ENCODE results near the gene COPG1. TPM values are rescaled to one million over a fixed set of nuclear protein-coding genes. Genes with fewer than 3 reads are reported as not detected.

The COPG1 gene
- total and polyA plus RNA-seq, 2 experiments from 2014 or later = 50.0 to 106 TPM

DNA sequence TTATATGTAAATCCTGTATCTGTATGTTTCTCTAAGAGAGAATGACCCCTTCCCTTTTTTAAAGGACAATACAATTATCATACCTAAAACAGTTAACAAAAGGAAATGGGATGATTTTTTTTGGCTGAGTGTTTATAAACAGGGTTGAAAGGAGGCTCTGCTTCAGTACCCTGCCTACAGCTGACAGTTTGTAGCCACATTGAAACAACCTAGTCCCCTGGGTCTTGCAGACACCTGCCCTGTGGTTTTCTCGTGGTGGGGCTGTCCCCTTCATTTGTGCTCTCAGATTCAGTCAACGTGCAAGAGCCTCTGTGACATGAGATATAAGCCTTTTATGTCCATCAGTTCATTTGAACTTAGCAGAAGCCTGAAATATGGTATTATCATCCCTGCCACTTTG is 27.0 kb downstream of the COPG1 start:
- Mint-ChIP-seq H3K9me3 (no peaks in the 10 kb centered on the region), H3K4me1 (peaks cover 15% of the 10 kb centered on the region), H3K36me3 (ENCODE audit: low read depth) (peaks cover 58% of the 10 kb centered on the region), H3K4me3 (no peak overlapping the region), H3K27ac (no peak overlapping the region), H3K27me3 (ENCODE audit: insufficient read depth, low read depth, poor library complexity) (peaks cover 15% of the 10 kb centered on the region)
- TF ChIP-seq, protein P1, sequence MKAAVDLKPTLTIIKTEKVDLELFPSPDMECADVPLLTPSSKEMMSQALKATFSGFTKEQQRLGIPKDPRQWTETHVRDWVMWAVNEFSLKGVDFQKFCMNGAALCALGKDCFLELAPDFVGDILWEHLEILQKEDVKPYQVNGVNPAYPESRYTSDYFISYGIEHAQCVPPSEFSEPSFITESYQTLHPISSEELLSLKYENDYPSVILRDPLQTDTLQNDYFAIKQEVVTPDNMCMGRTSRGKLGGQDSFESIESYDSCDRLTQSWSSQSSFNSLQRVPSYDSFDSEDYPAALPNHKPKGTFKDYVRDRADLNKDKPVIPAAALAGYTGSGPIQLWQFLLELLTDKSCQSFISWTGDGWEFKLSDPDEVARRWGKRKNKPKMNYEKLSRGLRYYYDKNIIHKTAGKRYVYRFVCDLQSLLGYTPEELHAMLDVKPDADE (IDR thresholded peaks at IDR 0.05) = no peak
- TF ChIP-seq STAT1 (IDR thresholded peaks at IDR 0.05; ENCODE audit: unreplicated experiment) (no peak), EZH2 (IDR thresholded peaks at IDR 0.05; ENCODE audit: low read depth, unreplicated experiment) (no peak), NANOG (IDR thresholded peaks at IDR 0.05; ENCODE audit: borderline replicate concordance) (no peak), ZNF114 (CRISPR knock-in tag; IDR thresholded peaks at IDR 0.05) (no peak), ZNF331 (CRISPR knock-in tag; IDR thresholded peaks at IDR 0.05; ENCODE audit: low read depth) (no peak), POLR2AphosphoS5 (IDR thresholded peaks at IDR 0.05; ENCODE audit: low read depth) (no peak)
- peaks cover 15% of the 10 kb centered on the region for H3K79me2 ChIP-seq (replicated peaks; ENCODE audit: insufficient read depth)
- ATAC-seq = no peak
- no peak overlapping the region for H3K27ac ChIP-seq (ENCODE audit: low read depth)
- H3K4me2 ChIP-seq = no peak overlapping the region
- no peaks in the 10 kb centered on the region for H3K27me3 ChIP-seq (ENCODE audit: insufficient read depth)
- no peaks in the 10 kb centered on the region; the same call in 1 of the 2 replicates for H4K20me1 ChIP-seq (replicated peaks; ENCODE audit: insufficient read depth)
- DNase-seq (ENCODE audit: low spot score) = no peak
- H3K9me2 ChIP-seq (ENCODE audit: insufficient read depth) = no peaks in the 10 kb centered on the region
- H2AFZ ChIP-seq = no peak overlapping the region
- H3F3A ChIP-seq (replicated peaks; ENCODE audit: low read depth) = peaks cover 7% of the 10 kb centered on the region
- H3K36me3 ChIP-seq (ENCODE audit: insufficient read depth) = peaks cover 34% of the 10 kb centered on the region
- peaks cover 12% of the 10 kb centered on the region for H3K4me1 ChIP-seq (ENCODE audit: insufficient read depth)
- H3K4me3 ChIP-seq = no peak overlapping the region

DNA sequence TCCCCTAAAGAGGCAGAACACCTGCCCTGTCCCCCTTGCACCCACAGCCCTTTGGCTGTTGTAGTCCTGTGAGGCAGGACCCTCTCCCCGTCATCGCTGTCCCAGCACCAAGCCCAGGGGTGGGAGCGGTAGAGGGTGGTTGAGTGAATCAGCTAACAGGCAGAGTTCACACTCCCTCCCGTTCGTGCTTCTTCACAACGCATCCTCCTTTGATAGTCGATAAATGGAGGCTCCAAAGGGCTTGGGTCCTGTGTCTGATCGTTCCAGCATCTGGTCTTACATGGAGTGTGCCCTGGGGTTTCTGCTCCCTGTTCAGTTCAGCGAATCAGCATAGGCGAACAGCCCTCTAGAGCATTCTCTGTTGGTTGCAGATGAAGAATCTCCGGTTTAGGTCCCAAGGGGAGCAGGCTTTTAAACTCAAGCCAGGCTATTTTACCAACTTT is 28.4 kb downstream of the COPG1 start:
- DNase-seq (ENCODE audit: low spot score) (peak; percentile 53), ATAC-seq (peak; percentile 15)
- Mint-ChIP-seq H3K9me3 (no peaks in the 10 kb centered on the region), H3K4me3 (peak overlapping the region; percentile 86), H3K4me1 (peaks cover 23% of the 10 kb centered on the region), H3K27me3 (ENCODE audit: insufficient read depth, low read depth, poor library complexity) (peaks cover 15% of the 10 kb centered on the region), H3K36me3 (ENCODE audit: low read depth) (peaks cover 48% of the 10 kb centered on the region), H3K27ac (peak overlapping the region; percentile 99)
- H3K4me3 ChIP-seq = peak overlapping the region; percentile 90
- H3K4me1 ChIP-seq (ENCODE audit: insufficient read depth) = peaks cover 20% of the 10 kb centered on the region
- no peak overlapping the region for H2AFZ ChIP-seq
- peak overlapping the region; percentile 98 for H3K4me2 ChIP-seq
- H3K27ac ChIP-seq (ENCODE audit: low read depth) = peak overlapping the region; percentile 95
- H3K36me3 ChIP-seq (ENCODE audit: insufficient read depth) = peaks cover 26% of the 10 kb centered on the region
- no peaks in the 10 kb centered on the region for H3K27me3 ChIP-seq (ENCODE audit: insufficient read depth)
- no peaks in the 10 kb centered on the region for H3K9me2 ChIP-seq (ENCODE audit: insufficient read depth)
- no peaks in the 10 kb centered on the region; the same call in 1 of the 2 replicates for H4K20me1 ChIP-seq (replicated peaks; ENCODE audit: insufficient read depth)
- H3F3A ChIP-seq (replicated peaks; ENCODE audit: low read depth) = peaks cover 7% of the 10 kb centered on the region
- H3K79me2 ChIP-seq (replicated peaks; ENCODE audit: insufficient read depth) = peaks cover 20% of the 10 kb centered on the region
- TF ChIP-seq ZNF114 (CRISPR knock-in tag; IDR thresholded peaks at IDR 0.05) (no peak), NANOG (IDR thresholded peaks at IDR 0.05; ENCODE audit: borderline replicate concordance) (no peak), EZH2 (IDR thresholded peaks at IDR 0.05; ENCODE audit: low read depth, unreplicated experiment) (no peak), EZH2phosphoT487 (IDR thresholded peaks at IDR 0.05; ENCODE audit: unreplicated experiment) (no peak), ZNF331 (CRISPR knock-in tag; IDR thresholded peaks at IDR 0.05; ENCODE audit: low read depth) (no peak)
- TF ChIP-seq, protein P1 (IDR thresholded peaks at IDR 0.05) = no peak
- TF ChIP-seq, protein P2, sequence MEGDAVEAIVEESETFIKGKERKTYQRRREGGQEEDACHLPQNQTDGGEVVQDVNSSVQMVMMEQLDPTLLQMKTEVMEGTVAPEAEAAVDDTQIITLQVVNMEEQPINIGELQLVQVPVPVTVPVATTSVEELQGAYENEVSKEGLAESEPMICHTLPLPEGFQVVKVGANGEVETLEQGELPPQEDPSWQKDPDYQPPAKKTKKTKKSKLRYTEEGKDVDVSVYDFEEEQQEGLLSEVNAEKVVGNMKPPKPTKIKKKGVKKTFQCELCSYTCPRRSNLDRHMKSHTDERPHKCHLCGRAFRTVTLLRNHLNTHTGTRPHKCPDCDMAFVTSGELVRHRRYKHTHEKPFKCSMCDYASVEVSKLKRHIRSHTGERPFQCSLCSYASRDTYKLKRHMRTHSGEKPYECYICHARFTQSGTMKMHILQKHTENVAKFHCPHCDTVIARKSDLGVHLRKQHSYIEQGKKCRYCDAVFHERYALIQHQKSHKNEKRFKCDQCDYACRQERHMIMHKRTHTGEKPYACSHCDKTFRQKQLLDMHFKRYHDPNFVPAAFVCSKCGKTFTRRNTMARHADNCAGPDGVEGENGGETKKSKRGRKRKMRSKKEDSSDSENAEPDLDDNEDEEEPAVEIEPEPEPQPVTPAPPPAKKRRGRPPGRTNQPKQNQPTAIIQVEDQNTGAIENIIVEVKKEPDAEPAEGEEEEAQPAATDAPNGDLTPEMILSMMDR (conservative IDR thresholded peaks at IDR 0.05; ENCODE audit: low read depth in 2 of 2) = no peak
- TF ChIP-seq, protein P3, sequence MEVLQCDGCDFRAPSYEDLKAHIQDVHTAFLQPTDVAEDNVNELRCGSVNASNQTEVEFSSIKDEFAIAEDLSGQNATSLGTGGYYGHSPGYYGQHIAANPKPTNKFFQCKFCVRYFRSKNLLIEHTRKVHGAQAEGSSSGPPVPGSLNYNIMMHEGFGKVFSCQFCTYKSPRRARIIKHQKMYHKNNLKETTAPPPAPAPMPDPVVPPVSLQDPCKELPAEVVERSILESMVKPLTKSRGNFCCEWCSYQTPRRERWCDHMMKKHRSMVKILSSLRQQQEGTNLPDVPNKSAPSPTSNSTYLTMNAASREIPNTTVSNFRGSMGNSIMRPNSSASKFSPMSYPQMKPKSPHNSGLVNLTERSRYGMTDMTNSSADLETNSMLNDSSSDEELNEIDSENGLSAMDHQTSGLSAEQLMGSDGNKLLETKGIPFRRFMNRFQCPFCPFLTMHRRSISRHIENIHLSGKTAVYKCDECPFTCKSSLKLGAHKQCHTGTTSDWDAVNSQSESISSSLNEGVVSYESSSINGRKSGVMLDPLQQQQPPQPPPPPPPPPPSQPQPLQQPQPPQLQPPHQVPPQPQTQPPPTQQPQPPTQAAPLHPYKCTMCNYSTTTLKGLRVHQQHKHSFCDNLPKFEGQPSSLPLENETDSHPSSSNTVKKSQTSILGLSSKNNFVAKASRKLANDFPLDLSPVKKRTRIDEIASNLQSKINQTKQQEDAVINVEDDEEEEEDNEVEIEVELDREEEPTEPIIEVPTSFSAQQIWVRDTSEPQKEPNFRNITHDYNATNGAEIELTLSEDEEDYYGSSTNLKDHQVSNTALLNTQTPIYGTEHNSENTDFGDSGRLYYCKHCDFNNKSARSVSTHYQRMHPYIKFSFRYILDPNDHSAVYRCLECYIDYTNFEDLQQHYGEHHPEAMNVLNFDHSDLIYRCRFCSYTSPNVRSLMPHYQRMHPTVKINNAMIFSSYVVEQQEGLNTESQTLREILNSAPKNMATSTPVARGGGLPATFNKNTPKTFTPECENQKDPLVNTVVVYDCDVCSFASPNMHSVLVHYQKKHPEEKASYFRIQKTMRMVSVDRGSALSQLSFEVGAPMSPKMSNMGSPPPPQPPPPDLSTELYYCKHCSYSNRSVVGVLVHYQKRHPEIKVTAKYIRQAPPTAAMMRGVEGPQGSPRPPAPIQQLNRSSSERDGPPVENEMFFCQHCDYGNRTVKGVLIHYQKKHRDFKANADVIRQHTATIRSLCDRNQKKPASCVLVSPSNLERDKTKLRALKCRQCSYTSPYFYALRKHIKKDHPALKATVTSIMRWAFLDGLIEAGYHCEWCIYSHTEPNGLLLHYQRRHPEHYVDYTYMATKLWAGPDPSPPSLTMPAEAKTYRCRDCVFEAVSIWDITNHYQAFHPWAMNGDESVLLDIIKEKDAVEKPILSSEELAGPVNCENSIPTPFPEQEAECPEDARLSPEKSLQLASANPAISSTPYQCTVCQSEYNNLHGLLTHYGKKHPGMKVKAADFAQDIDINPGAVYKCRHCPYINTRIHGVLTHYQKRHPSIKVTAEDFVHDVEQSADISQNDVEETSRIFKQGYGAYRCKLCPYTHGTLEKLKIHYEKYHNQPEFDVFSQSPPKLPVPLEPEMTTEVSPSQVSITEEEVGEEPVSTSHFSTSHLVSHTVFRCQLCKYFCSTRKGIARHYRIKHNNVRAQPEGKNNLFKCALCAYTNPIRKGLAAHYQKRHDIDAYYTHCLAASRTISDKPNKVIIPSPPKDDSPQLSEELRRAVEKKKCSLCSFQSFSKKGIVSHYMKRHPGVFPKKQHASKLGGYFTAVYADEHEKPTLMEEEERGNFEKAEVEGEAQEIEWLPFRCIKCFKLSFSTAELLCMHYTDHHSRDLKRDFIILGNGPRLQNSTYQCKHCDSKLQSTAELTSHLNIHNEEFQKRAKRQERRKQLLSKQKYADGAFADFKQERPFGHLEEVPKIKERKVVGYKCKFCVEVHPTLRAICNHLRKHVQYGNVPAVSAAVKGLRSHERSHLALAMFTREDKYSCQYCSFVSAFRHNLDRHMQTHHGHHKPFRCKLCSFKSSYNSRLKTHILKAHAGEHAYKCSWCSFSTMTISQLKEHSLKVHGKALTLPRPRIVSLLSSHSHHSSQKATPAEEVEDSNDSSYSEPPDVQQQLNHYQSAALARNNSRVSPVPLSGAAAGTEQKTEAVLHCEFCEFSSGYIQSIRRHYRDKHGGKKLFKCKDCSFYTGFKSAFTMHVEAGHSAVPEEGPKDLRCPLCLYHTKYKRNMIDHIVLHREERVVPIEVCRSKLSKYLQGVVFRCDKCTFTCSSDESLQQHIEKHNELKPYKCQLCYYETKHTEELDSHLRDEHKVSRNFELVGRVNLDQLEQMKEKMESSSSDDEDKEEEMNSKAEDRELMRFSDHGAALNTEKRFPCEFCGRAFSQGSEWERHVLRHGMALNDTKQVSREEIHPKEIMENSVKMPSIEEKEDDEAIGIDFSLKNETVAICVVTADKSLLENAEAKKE (CRISPR knock-in tag; IDR thresholded peaks at IDR 0.05) = no peak
